Muscle of leg (tissue), 16 donors: Measurements from ENCODE around the gene MRPS15. TPM values are rescaled to one million over a fixed set of nuclear protein-coding genes. Genes with fewer than 3 reads are reported as not detected.
"Not testable (repeated sequence)": the region's sequence is repeated elsewhere in the genome, so short reads cannot be mapped to it uniquely, and the experiment has no call there.

Experiments
- DNase-seq: peaks from one replicate; pipeline ENCODE4 v3.0.0; 2013
- H3K27ac ChIP-seq: one replicate; pipeline ENCODE4 v1.5.1; 2013; ENCODE audit warnings: mild to moderate bottlenecking, low read length, control low read depth
- H3K27me3 ChIP-seq: one replicate; pipeline ENCODE4 v1.6.1; 2013; ENCODE audit warnings: low read length; ENCODE audit not compliant: control insufficient read depth, insufficient read depth
- H3K36me3 ChIP-seq: one replicate; pipeline ENCODE4 v1.6.1; 2013; ENCODE audit warnings: low read length; ENCODE audit not compliant: control insufficient read depth, insufficient read depth
- H3K4me1 ChIP-seq: one replicate; pipeline ENCODE4 v1.6.1; 2013; ENCODE audit warnings: low read length; ENCODE audit not compliant: control insufficient read depth, insufficient read depth
- H3K4me3 ChIP-seq: one replicate; pipeline ENCODE4 v1.5.1; 2013; ENCODE audit warnings: low read length, control low read depth
- H3K9me3 ChIP-seq: replicated peaks from 2 replicates; pipeline ENCODE4 v1.6.1; 2013; ENCODE audit warnings: low read depth, low read length; ENCODE audit not compliant: control insufficient read depth
- WGBS: methylation state at CpG from one replicate; pipeline ENCODE4 v1.1.5; 2013; ENCODE audit warnings: missing lambda C conversion rate; ENCODE audit not compliant: insufficient coverage; 5-methylcytosine and 5-hydroxymethylcytosine counted together
- long read RNA-seq, 11 donors: transcript quantifications; one replicate each; lab custom pipeline, GENCODE V29; 2026
- polyA plus RNA-seq, 8 donors: library from polyadenylated mRNA; unstranded; fragments of 120-200 nt; gene quantifications; one replicate each; pipeline versions ENCODE4 v1.2.1 to v1.2.3, GENCODE V29; 2013; ENCODE audit warnings: inconsistent platforms in 1 of 8, low replicate concordance in 1 of 8; ENCODE audit not compliant: insufficient read length in 8 of 8, insufficient read depth in 1 of 8
- total RNA-seq: library from RNA; stranded (reverse); fragments of 120-200 nt; gene quantifications from one replicate; pipeline ENCODE4 v1.2.4, GENCODE V29; 2013

MRPS15 gene
- total RNA-seq (44.6 TPM), polyA plus RNA-seq (10 to 100 TPM; 54.2 to 65.6 (median 60.1) TPM)
- long read RNA-seq, donor 1, transcript MRPS15-203 (2 exons, 533 nt): major isoform, 27 of 45 reads
- long read RNA-seq, donor 1, transcript MRPS15-201 (8 exons, 1,006 nt): minor isoform, 17 of 45 reads
- long read RNA-seq, donor 1, partial matches to known transcripts: 0 of 45 reads
- long read RNA-seq, donor 1, other reads (novel, unspliced or antisense): 0 of 45 reads
- long read RNA-seq, donor 2, transcript MRPS15-203 (2 exons, 533 nt): major isoform, 5 of 8 reads
- long read RNA-seq, donor 2, partial matches to known transcripts: 0 of 8 reads
- long read RNA-seq, donor 2, other reads (novel, unspliced or antisense): 0 of 8 reads
- long read RNA-seq, donor 3, transcript MRPS15-203 (2 exons, 533 nt): major isoform, 60 of 99 reads
- long read RNA-seq, donor 3, transcript MRPS15-201 (8 exons, 1,006 nt): minor isoform, 39 of 99 reads
- long read RNA-seq, donor 3, partial matches to known transcripts: 0 of 99 reads
- long read RNA-seq, donor 3, other reads (novel, unspliced or antisense): 0 of 99 reads
- long read RNA-seq, donor 4, transcript MRPS15-203 (2 exons, 533 nt): minor isoform, 15 of 45 reads
- long read RNA-seq, donor 4, transcript MRPS15-201 (8 exons, 1,006 nt): major isoform, 30 of 45 reads
- long read RNA-seq, donor 4, partial matches to known transcripts: 0 of 45 reads
- long read RNA-seq, donor 4, other reads (novel, unspliced or antisense): 0 of 45 reads
- long read RNA-seq, donor 5, transcript MRPS15-201 (8 exons, 1,006 nt): minor isoform, 45 of 145 reads
- long read RNA-seq, donor 5, transcript MRPS15-203 (2 exons, 533 nt): major isoform, 89 of 145 reads
- long read RNA-seq, donor 5, partial matches to known transcripts: 0 of 145 reads
- long read RNA-seq, donor 5, other reads (novel, unspliced or antisense): 8 of 145 reads
- long read RNA-seq, donor 6, transcript MRPS15-201 (8 exons, 1,006 nt): minor isoform, 71 of 150 reads
- long read RNA-seq, donor 6, transcript MRPS15-203 (2 exons, 533 nt): major isoform, 77 of 150 reads
- long read RNA-seq, donor 6, partial matches to known transcripts: 0 of 150 reads
- long read RNA-seq, donor 6, other reads (novel, unspliced or antisense): 0 of 150 reads
- long read RNA-seq, donor 7, transcript MRPS15-201 (8 exons, 1,006 nt): minor isoform, 37 of 133 reads
- long read RNA-seq, donor 7, transcript MRPS15-203 (2 exons, 533 nt): major isoform, 87 of 133 reads
- long read RNA-seq, donor 7, partial matches to known transcripts: 7 of 133 reads
- long read RNA-seq, donor 7, other reads (novel, unspliced or antisense): 0 of 133 reads
- long read RNA-seq, donor 8, transcript MRPS15-201 (8 exons, 1,006 nt): minor isoform, 31 of 93 reads
- long read RNA-seq, donor 8, transcript MRPS15-203 (2 exons, 533 nt): major isoform, 54 of 93 reads
- long read RNA-seq, donor 8, partial matches to known transcripts: 5 of 93 reads
- long read RNA-seq, donor 8, other reads (novel, unspliced or antisense): 0 of 93 reads
- long read RNA-seq, donor 9, transcript MRPS15-201 (8 exons, 1,006 nt): minor isoform, 29 of 84 reads
- long read RNA-seq, donor 9, transcript MRPS15-203 (2 exons, 533 nt): major isoform, 54 of 84 reads
- long read RNA-seq, donor 9, partial matches to known transcripts: 0 of 84 reads
- long read RNA-seq, donor 9, other reads (novel, unspliced or antisense): 0 of 84 reads
- long read RNA-seq, donor 10, transcript MRPS15-203 (2 exons, 533 nt): major isoform, 64 of 116 reads
- long read RNA-seq, donor 10, transcript MRPS15-201 (8 exons, 1,006 nt): minor isoform, 44 of 116 reads
- long read RNA-seq, donor 10, partial matches to known transcripts: 6 of 116 reads
- long read RNA-seq, donor 10, other reads (novel, unspliced or antisense): 0 of 116 reads
- long read RNA-seq, donor 11, transcript MRPS15-201 (8 exons, 1,006 nt): minor isoform, 26 of 87 reads
- long read RNA-seq, donor 11, transcript MRPS15-203 (2 exons, 533 nt): major isoform, 60 of 87 reads
- long read RNA-seq, donor 11, partial matches to known transcripts: 0 of 87 reads
- long read RNA-seq, donor 11, other reads (novel, unspliced or antisense): 0 of 87 reads

DNA sequence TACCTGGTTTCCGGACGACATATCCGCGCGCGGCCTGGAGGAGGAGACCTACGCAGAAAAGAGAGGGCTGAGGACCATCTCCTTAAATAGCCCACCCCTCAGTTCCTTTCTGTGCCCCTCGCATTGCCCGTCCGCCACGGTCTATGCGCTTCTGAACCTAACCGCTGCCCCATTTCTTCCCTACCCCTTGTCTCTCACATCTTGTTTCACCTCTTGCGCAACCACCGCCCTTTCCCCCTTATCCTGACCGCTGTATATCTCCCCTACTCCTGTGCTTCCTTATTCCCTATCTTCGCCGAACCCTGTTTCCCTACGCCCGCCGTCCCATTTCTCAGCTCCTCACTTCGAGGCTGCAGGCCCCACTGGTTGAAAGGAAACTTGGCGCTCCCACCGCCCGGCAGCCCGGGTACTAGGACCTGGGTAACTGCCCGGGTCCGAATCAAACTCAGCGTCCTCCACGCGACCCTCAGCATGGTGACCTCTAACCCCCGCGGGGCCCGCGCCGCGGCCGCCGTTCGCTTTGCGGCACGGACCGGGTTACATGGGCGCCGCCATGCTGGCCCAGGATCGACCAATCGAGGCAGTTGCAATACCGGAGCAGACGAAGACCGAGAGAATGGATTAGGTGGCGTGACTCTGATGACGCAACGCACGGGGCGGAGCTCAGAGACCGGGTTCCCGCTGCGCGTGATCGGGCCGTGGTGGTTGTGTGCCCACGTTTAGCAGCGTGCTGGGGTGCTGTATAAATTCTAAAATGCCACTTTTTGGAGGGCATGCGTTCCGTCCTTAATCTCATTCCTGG lies at the start of gene MRPS15:
TSS of gene MRPS15 (minus strand) at position 582 of the 802 bp plus-strand sequence. CDS start at position 473, 109 bp downstream.
- H3K36me3 ChIP-seq: peaks cover 34% of the 10 kb centered on the region
- peak within 1 kb of the TSS; percentile 95 for H3K4me3 ChIP-seq
- under 1% methylated on average over 64 of the region's 65 CpGs for WGBS
- peak; percentile 98 for DNase-seq
- H3K27me3 ChIP-seq: no peaks in the 10 kb centered on the region
- no peaks in the 10 kb centered on the region for H3K9me3 ChIP-seq
- H3K4me1 ChIP-seq: peaks cover 7% of the 10 kb centered on the region
- H3K27ac ChIP-seq: peak within 1 kb of the TSS; percentile 91

DNA sequence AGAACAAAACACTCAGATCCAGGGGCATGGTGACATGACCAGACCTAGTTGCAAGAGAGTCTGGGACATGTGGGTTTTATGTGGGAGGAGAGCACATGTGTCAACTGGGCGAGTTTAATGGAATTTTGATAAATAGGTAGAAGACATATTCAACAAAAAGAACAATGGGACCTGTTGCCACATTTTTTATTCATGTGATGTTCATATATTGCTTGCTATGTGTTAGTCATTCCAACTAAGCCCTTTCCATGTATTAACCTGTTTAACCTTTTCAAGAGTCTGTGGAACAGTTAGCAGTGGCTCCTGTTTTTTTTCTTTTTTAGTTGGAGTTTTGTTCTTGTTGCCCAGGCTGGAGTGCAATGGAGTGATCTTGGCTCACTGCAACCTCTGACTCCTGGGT lies 48.7 kb upstream of the MRPS15 start:
- no peaks in the 10 kb centered on the region for H3K36me3 ChIP-seq
- WGBS: no CpG with 5 or more reads among the region's 1 CpG
- no peak overlapping the region for H3K27ac ChIP-seq
- H3K4me3 ChIP-seq: no peak overlapping the region
- no peak for DNase-seq
- no peaks in the 10 kb centered on the region for H3K9me3 ChIP-seq
- H3K27me3 ChIP-seq: peaks cover 2% of the 10 kb centered on the region
- no peaks in the 10 kb centered on the region for H3K4me1 ChIP-seq

GRCh38 chr1:36511804-36512798 lies 47.9 kb upstream of the MRPS15 start:
- DNase-seq: no peak
- no peaks in the 10 kb centered on the region for H3K4me1 ChIP-seq
- H3K36me3 ChIP-seq: no peaks in the 10 kb centered on the region
- no peak overlapping the region for H3K27ac ChIP-seq
- no peak overlapping the region for H3K4me3 ChIP-seq
- H3K9me3 ChIP-seq: no peaks in the 10 kb centered on the region
- H3K27me3 ChIP-seq: no peaks in the 10 kb centered on the region
- 71% methylated on average over 11 of the region's 15 CpGs for WGBS

DNA sequence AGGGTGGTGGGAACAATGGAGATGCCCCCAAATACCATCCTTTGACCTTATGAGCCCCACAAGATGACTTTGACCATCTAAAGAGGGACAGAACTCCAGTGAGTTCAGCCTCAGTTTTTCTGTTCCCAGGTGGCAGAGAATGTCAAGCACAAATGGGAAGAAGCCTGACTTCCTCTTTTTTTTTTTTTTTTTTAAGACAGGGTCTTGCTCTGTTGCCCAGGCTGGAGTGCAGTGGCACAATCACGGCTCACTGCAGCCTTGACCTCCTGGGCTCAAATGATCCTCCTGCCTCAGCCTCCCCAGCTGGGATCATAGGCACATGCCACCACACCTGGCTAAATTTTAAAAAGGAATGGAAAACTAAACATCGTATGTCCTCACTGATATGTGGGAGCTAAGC lies 47.0 kb upstream of the MRPS15 start:
- WGBS: no CpG with 5 or more reads among the region's 2 CpGs
- not testable (repeated sequence) for H3K4me1 ChIP-seq, H3K36me3 ChIP-seq, H3K27me3 ChIP-seq, H3K4me3 ChIP-seq, DNase-seq, H3K9me3 ChIP-seq, H3K27ac ChIP-seq

DNA sequence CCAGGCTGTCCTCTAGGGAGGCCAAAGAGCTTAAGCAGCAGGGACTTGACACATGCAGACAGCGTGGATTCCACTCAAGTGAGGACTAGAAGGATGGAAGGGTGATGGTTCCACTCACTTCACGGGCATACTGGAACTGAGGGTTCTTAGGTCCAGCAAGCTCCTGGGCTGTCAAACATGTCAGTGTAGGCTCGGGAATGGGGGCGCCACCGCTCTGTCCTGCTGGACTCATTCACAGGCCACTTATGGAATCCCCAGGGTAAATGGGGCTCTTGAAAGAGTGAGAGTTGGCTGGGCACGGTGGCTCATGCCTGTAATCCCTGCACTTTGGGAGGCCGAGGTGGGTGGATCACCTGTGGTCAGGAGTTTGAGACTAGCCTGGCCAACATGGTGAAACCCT lies 46.2 kb upstream of the MRPS15 start:
- H3K9me3 ChIP-seq: no peaks in the 10 kb centered on the region
- H3K4me1 ChIP-seq: no peaks in the 10 kb centered on the region
- no peak overlapping the region for H3K27ac ChIP-seq
- 86% methylated on average over 5 of the region's 7 CpGs for WGBS
- no peak overlapping the region for H3K4me3 ChIP-seq
- DNase-seq: no peak
- no peaks in the 10 kb centered on the region for H3K27me3 ChIP-seq
- no peaks in the 10 kb centered on the region for H3K36me3 ChIP-seq

DNA sequence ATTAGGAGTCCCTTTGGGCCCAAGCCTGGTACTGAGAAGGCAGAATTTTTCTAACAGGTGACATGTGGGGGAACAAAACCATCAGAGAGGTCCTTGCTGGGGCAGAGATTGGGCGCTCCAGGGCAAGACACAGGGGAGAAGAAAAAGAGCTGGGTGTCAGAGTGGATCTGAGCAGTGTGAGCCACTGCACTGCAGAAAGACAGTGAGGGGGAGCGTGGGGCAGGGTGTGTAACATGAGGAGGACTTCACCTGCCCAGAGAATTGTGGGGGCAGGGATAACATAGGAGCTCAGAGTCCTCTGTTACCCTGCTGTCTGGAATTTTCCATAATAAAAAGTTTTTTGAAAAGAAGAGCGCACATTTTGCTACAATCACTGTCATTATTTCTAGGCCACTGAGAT lies 44.1 kb upstream of the MRPS15 start:
- H3K27ac ChIP-seq: no peak overlapping the region
- H3K27me3 ChIP-seq: no peaks in the 10 kb centered on the region
- no peaks in the 10 kb centered on the region for H3K9me3 ChIP-seq
- no peak overlapping the region for H3K4me3 ChIP-seq
- no peak for DNase-seq
- H3K4me1 ChIP-seq: no peaks in the 10 kb centered on the region
- no peaks in the 10 kb centered on the region for H3K36me3 ChIP-seq
- WGBS: 69% methylated on average over 2 of the region's 3 CpGs

DNA sequence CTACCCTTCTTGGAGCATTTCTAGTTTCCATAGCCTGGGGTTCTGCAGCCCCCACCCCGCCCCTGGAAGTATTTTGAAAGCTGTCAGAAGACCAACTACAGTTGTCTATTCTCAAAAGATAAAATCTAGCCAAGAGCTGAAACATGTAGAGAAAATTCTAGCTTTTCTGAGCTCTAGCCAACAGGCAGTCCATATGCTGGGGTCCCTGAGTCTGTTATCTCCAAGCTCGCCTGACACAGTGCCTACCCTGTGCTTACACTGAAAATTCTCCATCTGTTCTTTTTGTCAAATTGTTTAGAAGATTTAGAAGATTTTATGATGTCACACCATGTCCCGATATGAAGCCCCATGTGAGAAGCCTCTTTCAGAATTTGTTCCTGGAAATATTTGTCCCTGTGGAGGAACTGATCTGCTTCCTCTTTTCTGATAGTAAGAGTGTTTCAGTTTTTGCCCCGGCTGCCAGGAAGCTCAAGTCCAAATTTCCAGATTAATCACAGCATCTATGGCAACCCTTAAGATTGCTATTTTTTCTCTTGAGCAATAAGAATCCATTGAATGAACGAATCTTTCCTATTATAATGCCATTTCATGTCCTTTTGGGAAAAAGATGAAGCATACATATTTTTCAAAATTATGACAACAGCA lies 42.2 kb upstream of the MRPS15 start:
- Histone ChIP-seq H3K9me3 (no peaks in the 10 kb centered on the region), H3K36me3 (no peaks in the 10 kb centered on the region), H3K4me3 (no peak overlapping the region), H3K27me3 (no peaks in the 10 kb centered on the region), H3K27ac (no peak overlapping the region), H3K4me1 (no peaks in the 10 kb centered on the region)
- WGBS: no CpG with 5 or more reads among the region's 5 CpGs
- DNase-seq: no peak
